Inferior parietal cortex (tissue), 1 donor: Measurements from ENCODE around the gene CHST11.

ENCODE experiments used
- DNase-seq: peaks from one replicate; pipeline ENCODE4 v3.0.0-alpha.2; 2016; ENCODE audit errors: extremely low spot score

Gene CHST11

DNA sequence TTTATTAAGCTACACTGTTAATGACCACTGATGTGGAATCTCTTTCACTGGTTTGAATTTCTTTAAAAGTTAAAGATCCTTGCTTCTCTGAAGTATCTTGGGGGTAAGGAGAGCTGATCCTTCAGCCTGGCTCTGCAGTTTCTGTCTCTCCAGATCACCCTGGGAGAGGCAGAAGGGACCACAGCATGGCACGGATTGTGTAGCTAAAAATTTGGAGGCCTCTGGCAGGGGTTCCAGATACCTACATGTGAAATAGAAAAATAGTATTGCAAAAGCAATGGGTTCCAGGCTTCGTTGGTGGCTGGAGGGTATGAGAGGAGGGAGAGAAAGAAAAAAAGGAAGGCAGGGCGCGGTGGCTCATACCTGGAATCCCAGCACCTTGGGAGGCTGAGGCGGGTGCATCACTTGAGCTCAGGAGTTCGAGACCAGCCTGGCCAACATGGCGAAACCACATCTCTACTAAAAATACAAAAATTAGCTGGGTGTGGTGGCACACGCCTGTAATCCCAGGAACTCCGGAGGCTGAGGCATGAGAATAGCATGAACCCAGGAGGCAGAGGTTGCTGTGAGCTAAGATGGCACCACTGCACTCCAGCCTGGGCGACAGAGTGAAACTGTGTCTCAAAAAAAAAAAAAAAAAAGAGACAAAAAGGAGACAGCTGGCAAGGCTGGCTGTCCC is 3.4 kb downstream of the CHST11 start:
- no peak for DNase-seq

DNA sequence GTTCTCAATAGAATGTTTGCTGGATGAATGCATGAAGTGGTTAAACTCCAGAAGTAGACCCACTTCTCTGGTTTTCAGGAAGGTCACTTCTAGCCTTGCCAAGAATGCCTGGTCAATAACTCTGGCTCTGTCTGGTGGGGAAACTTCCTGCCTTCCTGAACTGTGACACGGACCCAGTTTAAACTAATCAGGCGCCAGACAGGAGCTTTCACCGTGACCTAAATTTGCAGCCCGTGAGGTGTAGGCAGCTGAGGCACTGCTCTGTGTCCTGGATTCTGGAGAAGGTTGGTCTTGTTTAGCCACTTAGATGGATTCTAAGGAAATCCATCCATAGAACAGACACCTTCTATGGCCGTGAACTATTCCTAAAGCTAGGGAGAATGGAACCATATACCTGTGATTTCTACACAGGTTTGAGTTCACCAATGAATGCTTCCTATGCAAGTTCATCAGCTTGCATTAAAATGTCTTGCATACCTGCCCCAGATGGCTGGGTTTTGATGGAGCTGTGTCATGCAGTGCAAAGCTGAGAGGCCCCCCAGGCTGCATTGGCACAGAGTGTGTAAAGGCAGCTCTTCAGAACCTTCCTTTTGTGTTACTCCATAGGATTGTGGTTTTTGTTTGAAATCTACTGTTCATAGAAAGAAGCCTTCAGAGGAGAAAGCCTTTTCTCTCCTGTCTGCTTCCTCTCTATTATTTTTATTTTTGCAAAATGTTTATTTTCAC is 4.4 kb downstream of the CHST11 start:
- no peak for DNase-seq

DNA sequence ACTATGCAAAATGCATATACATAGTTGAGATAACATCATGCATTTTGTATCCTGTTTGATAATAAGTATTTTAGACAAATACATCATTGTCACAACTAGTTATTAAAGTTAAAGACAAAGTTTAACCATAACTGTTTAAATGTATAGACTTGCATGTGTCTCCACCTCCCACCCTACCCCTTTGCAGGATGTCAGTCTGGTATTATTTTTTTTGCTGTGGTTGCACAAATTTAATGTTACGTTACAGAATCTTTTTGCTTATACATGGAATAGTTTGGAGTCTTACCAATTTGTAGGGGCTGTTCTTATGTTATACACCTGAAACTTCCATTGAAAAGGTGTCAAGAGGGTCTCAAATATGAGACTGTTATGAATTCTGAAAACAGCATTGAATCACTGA is 5.6 kb downstream of the CHST11 start:
- no peak for DNase-seq

DNA sequence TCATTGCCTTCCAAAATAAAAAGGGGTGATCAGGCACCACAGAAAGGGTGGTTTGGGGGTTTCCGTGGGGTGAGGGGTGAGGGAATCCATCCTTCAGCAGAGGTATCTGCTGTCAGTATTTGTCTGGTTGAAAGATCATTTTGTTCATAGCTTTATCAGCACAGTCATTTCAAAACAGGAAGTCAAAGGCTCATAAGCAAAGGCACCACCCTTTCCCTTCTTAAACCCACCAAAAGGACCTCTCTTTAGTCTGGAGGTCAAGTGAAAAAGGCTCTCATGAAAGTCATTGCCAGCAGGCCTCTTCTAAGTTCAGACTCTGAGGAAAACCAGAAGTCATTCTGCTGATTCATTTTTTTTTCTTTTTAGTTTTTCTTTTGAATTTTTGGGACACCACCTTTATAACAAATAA is 6.2 kb downstream of the CHST11 start:
- DNase-seq, result no peak

DNA sequence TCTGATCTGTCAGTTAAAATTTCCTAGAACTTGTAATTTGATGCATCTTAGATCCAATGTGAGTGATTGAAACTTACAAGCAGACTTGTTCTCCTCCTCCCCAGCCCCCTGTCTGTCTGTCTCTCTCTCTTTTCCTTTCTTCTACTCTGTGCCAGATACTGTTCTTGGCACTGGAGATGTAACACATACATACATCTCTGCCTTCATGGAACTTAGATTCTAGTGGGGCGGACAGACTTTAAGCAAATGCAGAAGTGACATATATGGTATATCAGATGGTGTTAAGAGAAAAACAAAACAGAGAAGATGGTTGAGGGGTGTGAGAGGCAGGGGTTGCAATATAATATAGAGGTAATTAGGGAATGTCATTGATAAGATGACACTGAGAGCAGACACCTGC is 6.6 kb downstream of the CHST11 start:
- DNase-seq, result no peak

DNA sequence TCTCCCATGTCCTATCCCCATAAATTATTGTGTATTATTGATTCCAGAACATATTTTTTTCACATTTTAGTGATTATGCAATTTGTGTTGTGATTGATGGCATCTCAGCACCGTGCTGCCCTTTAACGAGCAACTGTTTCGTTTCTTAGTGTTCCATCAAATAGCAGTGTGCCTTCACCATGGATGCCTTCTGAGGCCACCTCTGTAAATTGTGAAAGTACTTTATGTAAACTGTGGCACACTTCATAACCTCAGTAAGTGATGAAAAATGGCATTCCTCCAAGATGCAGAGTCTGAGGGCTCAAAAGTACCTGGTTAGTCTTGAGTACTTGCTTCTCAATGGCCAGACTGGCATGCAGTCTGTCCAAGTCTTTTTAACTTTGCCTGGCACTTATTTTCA is 8.2 kb downstream of the CHST11 start:
- DNase-seq, result no peak

DNA sequence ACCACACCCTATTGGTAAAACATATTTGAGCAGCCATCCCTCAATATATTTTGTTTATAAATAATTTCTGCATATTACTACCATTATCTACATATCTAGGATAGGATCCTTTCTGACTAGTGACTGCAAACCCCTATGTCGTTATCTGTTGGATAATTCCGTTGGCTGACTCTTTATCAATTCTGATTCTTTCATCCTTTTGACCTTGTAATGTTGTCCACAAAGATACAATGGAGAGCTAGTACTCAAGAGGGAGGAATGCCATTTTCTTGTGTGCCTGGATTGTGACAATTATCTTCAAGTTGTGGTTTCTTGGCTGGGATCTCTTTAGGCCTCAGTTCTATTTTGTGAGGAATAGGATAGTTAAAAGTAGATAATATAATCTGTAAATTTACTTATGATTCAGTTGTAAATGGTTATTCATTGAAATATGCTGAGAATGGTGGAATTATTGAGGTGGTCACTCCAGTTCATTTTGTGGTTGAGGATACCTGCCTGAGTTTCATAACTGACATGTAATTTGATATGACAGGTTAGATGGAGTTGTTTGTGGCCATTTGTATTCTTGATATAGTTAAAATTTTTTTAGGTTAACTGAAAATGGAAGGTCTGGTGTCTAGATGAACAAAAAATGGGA is 10.1 kb downstream of the CHST11 start:
- no peak for DNase-seq

DNA sequence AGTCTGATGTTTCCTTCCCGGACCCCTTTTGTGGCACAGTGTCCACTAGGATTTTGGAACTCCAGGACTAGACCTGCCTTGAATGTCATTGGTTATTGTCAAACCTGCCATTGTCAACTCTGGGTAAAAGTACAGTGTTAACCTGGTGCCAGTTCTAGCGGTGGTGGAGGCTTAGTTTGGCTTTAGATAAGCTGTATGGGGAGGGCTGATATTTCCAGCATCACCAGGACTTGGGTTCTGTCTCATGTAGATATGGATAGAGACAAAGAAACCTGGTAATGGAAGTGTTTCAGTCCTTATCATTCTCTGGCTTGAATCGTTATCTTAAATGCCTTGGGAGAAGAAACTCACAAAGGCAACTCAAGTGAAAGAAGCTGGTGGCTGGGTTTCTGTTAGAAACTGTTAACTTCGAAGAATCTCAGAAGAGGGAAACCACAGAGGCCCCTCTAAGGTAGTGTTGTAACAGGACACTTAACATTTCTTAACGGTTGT is 10.6 kb downstream of the CHST11 start:
- no peak for DNase-seq

DNA sequence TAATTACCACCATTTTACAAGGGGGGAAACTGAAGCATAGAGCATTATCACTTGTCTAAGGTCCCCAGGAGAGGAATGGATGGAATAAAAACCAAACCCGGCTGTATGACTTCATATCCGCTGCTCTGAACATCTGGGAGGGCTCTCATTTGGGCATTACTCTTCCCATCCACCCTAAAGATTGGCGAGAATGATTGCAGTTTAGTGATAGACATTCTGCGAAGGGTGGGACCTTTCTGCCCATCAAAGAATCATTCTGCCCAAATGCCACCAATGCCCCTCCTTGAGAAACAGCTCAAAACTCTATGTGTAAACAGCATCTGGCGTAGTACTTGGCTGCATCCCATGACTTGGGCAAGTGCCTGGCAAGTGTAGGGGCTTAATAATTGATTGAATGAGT is 11.6 kb downstream of the CHST11 start:
- DNase-seq, result no peak

DNA sequence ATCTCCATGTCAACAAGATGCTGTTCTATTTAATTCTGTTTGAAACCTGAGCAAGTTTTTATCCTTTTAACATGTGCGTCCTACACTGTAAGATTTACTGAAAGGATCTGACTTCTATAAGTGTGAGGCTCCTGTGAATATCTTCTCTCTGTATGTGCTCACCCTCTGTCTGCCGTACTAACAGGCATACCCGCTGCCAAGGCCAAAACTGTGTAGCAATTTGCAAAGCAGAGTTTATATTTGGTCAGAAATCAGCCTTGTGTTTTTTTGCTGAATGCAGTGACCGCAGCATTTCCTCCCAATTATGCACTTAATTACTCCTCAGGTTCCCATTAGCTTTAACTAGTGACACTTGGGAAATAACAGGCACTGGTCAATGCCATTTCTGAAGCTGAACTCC is 12.3 kb downstream of the CHST11 start:
- no peak for DNase-seq

DNA sequence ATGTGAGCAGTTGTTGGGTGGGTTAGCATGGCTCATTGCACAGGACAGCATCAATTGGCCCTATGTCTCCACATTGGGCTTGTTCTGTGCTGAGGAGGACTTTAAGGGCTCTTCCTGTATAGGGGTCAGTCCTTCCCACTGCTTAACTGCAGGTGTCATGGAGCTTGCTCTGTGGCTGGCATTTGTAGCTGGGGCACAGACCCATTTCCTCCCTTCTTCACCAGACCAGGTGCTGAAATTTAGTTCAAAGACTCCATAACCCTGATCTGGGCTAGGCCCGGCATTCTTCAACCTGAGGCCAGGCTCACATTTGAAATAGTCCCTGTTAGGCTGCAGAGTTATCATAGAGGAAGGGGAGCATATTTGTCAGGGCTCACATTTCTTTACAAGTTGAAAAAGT is 12.8 kb downstream of the CHST11 start:
- no peak for DNase-seq

DNA sequence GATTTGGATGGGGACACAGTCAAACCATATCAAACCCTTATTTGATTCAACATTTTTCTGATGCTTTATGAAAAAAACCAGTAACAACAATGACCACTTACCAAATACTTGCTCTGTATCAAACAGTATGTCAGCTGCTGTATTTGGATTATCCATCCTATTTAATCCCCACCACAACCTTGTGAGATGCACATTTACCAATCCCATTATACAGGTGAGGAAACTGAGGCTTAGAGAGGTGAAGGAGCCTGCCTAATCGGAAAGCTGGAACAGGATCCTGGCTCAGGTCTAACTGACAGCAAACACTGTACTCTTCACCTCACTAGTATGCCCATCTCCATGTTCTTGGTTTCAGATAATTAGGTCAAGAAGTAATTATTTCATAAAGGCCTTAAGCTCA is 13.8 kb downstream of the CHST11 start:
- DNase-seq, result no peak

DNA sequence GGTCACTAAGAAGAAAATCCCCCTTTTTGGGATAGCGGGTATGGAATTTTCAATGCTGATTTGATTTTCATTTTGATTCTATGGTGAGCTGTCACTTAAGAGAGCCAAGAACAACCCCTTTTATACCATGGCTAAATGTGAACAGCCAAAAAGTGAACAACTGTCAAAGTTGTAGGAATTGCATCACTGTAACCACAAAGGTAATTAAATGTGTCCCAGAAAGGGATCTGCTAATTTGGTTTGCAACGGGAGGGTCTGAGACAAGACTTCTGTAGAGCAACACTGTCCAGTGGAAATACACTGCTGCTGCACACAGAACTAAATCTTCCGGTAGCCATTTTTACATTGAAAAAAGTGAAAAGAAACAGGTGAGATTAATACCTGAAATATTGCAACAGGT is 14.6 kb downstream of the CHST11 start:
- no peak for DNase-seq

DNA sequence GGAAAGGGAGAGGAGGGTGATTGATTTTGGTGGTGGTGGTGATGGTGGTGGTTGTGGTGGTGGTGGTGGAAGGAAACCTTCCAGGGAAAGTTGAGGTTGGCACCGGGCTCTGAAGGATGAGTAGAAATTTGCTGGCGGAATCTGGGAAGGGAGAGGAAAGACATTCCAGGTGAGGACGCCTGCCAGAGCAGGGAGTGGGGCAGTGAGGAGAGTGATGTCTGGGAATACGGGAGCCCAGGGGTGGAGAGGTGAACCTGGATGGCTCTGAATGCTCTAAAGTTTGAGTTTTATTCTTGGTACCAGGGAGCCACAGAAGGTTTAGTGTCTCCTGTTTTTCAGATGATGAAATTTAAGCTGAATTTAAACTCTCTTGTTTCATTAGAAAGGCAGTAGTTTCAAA is 16.0 kb downstream of the CHST11 start:
- no peak for DNase-seq

DNA sequence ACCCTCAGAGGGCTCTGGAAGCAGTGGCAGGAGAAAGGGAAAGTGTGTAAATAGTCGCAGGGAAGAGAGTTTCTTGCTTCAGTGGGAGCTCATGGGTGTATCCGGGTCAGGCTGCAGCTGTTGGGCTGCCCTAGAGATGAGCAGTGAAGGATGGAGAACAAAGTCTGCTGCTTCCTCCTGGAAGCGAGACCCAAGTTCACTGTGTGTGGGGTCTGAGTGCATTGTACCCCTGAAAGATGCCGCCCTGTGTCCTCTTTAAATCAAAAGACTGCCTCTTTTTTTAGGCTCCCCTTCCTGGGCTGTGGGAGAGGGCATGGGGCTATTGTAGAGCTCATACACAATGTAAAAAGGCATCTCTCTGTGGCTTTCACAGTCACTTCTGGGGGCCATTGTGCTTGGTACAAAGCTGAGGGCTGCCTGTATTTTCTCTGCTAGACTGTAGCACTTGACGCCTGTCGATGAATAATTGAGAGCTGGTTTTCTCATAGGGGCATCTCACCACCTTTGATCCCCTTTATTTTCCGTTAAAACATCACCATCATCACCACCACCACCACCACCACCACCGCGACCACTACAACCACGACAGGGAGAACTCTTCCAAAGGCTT is 16.7 kb downstream of the CHST11 start:
- DNase-seq, result no peak

DNA sequence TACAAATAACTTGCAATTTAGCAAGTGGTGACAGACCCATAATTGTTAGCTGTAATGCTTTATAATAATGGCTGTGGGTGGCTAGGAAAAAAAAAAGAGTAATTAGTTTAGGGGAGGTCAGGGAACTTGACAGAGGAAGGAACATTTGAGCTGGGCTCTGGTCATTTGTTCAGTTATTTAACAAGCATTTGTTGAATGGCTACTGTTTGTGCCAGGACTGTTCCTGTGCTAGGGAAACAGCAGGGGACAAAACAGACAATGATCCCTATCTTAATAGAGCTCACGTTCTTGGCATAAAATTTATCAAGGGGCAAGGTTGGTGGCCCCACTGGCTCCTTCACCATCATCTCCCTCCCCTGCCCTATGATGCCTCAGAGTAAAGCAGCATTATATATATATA is 18.5 kb downstream of the CHST11 start:
- no peak for DNase-seq

DNA sequence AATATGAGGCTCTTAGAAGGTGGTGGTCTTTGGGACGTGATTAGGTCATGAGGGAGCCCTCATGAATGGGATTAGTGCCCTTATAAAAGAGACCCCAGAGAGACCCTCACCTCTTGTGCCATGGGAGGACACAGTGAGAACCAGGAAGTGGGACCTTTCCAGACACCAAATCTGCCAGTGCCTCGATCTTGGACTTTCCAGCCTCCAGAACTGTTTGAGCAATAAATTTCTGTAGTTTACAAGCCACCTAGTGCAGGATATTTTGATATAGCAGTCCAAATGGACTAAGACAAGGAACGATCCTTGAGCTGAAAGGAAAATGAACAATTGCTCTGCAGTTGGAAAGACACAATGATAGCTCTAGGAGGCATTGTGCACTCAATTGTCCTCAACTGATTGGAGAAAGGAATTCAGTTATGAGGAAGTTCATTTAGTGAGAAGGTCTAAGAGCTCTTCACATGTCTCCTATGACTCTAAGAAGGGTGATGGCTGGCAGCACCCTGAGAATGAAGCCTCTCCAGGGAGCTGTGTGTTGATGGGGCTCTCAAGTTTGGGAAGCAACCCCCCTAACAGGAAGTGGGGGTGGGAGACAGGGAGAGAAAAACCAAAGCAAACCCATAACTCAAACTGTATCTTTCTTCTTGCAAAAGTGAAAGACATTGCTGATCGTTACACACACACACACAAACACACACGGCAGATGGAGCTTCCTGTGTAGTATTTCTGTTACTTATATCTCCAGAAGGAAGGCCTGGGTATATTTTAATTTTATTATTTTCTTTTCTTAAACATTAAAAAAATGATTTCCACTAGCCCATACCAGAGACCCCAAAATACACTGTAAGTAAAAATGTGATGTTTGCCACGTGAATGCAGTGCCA is 21.0 kb downstream of the CHST11 start:
- no peak for DNase-seq

DNA sequence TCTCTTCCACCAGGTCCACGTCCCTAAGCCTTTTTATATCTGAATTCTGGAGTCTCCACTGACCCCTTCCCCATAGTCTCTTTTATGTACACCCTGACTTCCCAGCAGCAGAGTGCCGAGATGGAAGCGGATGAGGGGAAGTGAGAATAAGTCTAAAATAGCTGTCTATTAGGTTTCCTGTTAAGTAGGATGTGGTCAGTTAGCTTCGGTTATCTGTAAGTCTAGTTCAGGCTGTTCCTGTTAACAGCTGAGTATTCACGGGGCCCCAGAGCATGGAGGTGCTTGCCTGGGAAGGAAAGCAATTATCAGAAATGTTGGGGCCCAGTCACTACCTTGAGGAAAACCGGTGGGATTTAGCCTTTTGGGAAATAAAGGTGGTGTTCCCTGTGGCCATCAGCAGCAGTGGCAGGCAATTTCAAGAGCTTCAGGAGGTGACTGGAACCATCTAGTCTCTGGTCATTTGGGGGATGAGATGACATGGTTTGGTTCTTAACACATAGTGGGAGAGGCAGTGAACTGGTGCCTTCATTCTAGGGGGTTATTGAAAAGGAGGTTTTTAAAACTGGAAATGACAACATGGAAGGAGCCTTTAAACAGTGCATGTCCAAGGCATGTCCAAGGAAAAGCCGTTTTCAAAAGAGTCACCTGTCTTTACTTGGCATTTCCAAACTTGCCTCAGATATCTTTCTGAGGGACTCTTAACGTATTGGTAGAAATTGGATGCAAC is 21.8 kb downstream of the CHST11 start:
- DNase-seq, result no peak

DNA sequence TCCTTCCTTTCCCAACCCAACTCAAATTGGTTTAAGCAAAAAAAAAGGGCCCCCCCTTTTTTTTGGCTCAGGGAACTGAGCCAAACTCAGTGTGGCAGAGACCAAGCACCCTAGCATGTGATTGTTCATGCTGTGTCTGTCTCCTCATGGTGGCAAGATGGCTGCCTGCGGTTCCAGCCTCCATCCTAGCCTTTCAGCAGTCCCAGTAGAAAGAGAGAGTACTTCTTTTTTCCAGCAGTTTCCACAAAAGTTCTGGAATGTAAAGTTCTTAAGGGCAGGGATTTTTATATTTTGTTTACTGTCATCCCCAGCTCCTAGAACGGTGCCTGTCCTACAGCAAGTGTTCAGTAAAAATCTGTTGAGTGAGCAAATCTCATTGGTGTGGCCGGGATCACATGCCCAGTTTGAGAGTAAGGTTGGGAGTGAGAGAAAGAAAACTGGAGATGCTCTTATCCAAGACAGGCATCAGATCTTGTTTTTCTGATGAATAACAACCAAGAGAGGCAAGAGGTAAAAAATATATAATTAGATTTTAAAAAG is 22.4 kb downstream of the CHST11 start:
- DNase-seq, result no peak

DNA sequence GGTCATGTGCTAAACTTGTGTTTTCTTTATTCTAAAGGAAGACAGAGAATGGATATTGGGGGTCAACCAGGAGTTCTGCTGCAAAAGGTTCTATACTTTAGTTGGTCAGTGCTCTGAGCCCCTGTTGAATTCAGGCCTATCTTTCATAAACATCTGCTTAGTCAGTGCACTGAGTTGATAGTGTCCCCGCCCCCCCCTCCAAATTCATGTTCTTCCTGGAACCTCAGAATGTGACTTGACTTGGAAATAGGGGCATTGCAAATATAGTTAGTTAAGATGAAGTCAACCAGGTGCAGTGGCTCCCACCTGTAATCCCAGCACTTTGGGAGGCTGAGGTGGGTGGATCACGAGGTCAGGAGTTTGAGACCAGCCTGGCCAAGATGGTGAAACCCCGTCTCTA is 23.3 kb downstream of the CHST11 start:
- DNase-seq, result no peak
